OCI-LY1 (cell line): ENCODE data around the gene RNU1-4.
"Not testable (repeated sequence)": the region's sequence is repeated elsewhere in the genome, so short reads cannot be mapped to it uniquely, and the experiment has no call there.

Experiments used
- CTCF ChIP-seq: fragments of 200-600 bp; sonication (generic), shearing (Covaris generic); IDR thresholded peaks from 2 replicates; pipeline ENCODE4 v1.5.1; 2017; ENCODE audit warnings: mild to moderate bottlenecking, antibody characterized with exemption, low read length, moderate library complexity, mixed read lengths
- EZH2 ChIP-seq: fragments of 200-600 bp; sonication (generic), shearing (Covaris generic); IDR thresholded peaks from 2 replicates; pipeline ENCODE4 v1.8.0; 2017; ENCODE audit warnings: borderline replicate concordance, mixed run types, mild to moderate bottlenecking, antibody characterized with exemption, low read length, moderate library complexity, mixed read lengths

GRCh38 chr1:16774773-16775172, 34.5 kb downstream of the RNU1-4 start:
- TF ChIP-seq CTCF, EZH2: not testable (repeated sequence)
